Thoracic aorta (tissue), 2 donors: Measurements from ENCODE around the gene FOLR1. TPM values are rescaled to one million over a fixed set of nuclear protein-coding genes. Genes with fewer than 3 reads are reported as not detected.
"Not testable (repeated sequence)": the region's sequence is repeated elsewhere in the genome, so short reads cannot be mapped to it uniquely, and the experiment has no call there.

Experiments
- ATAC-seq: fragments of 150-250 bp; one replicate; pipeline ENCODE4 v1.8.0; 2017; ENCODE audit warnings: low read depth; ENCODE audit not compliant: insufficient number of reproducible peaks, low FRiP score
- DNase-seq: peaks from one replicate; pipeline ENCODE4 v3.0.0-alpha.2; 2020; ENCODE audit warnings: low spot score
- H3K27ac ChIP-seq, 2 donors: fragments of 200-600 bp; sonication (generic); 1 replicate in 1 of 2; 2 replicates in 1 of 2; pipeline ENCODE4 v1.5.1; 2016; ENCODE audit warnings: mild to moderate bottlenecking in 2 of 2, moderate library complexity in 2 of 2
- H3K27me3 ChIP-seq: fragments of 200-600 bp; sonication (generic); replicated peaks from 2 replicates; pipeline ENCODE4 v1.6.0; 2016; ENCODE audit warnings: mild to moderate bottlenecking; ENCODE audit not compliant: insufficient read depth
- H3K36me3 ChIP-seq: fragments of 200-600 bp; sonication (generic); one replicate; pipeline ENCODE4 v1.5.1; 2016
- H3K4me1 ChIP-seq, 2 donors: fragments of 200-600 bp; sonication (generic); 1 replicate in 1 of 2; 2 replicates in 1 of 2; pipeline versions ENCODE4 v1.5.1 to v1.6.0; 2016; ENCODE audit warnings: low read depth in 2 of 2, mild to moderate bottlenecking in 1 of 2; ENCODE audit not compliant: control insufficient read depth in 1 of 2
- H3K4me3 ChIP-seq: fragments of 200-600 bp; sonication (generic); 2 replicates; pipeline ENCODE4 v1.5.1; 2016; ENCODE audit warnings: mild to moderate bottlenecking
- H3K9me3 ChIP-seq: fragments of 200-600 bp; sonication (generic); 2 replicates; pipeline ENCODE4 v1.5.1; 2016
- CTCF ChIP-seq: fragments of 200-600 bp; sonication (generic); IDR thresholded peaks from one replicate; pipeline ENCODE4 v1.5.1; 2019; ENCODE audit warnings: antibody characterized with exemption
- total RNA-seq, 2 donors: library from RNA; depleted of rRNA; stranded (reverse); fragments of >200 nt; gene quantifications; one replicate each; pipeline versions ENCODE4 v1.1.0 to v1.2.3, GENCODE V29; 2016

The FOLR1 gene
- total RNA-seq, 2 donors from 2014 or later, result not detected

- ATAC-seq, H3K4me3 ChIP-seq, H3K27ac ChIP-seq, H3K4me1 ChIP-seq, DNase-seq, H3K27me3 ChIP-seq, H3K9me3 ChIP-seq, H3K36me3 ChIP-seq: not testable (repeated sequence)
Observed at GRCh38 chr11:72172043-72172442, 19.9 kb upstream of the FOLR1 start.

- TF ChIP-seq CTCF, result no peak
- no peaks in the 10 kb centered on the region for H3K36me3 ChIP-seq
- no peaks in the 10 kb centered on the region for H3K9me3 ChIP-seq
- no peak for DNase-seq
- H3K27ac ChIP-seq, result no peak overlapping the region
- H3K27me3 ChIP-seq, result no peaks in the 10 kb centered on the region
- no peaks in the 10 kb centered on the region for H3K4me1 ChIP-seq
- no peak for ATAC-seq
- no peak overlapping the region for H3K4me3 ChIP-seq
Observed at GRCh38 chr11:72173291-72173690, 18.6 kb upstream of the FOLR1 start.

DNA sequence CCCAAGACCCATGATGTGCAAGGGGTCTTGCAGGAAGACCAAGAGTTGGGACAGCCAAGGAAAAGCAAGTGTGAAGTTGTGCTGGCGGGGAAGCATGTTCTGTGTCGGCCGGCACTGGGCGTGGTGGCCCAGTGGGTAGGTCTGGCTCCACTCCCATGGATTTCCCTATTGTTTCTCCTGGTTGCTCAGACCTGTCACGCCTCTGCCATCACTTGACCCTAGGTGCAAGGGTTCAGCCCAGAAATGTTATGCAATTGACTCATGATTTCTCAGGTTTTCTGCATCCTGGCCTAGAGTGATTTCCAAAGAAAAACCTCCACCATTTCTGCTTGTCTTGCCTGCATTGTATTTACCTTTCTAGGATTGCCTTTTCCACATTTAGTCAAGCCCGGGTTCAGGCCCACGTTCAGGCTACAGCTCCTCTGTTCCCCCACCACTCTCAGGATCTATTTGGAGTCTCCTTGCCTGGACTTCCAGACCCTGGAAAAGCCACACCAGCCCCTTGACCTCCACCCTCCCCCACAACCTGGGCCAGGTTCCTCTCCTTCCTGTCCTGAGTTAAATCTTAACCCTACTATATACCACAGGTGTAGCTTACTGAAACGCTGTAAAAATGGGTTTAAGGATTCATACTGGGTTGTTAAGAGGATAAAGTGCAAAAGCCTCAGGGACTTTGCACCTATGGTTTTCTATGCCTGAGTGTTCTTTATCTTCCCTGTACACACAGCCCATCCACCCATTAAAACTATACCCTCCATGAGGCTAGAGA, 17.5 kb upstream of the FOLR1 start:
- H3K4me1 ChIP-seq, result no peaks in the 10 kb centered on the region
- no peaks in the 10 kb centered on the region for H3K9me3 ChIP-seq
- H3K4me3 ChIP-seq, result no peak overlapping the region
- no peak overlapping the region for H3K27ac ChIP-seq
- DNase-seq (no peak), ATAC-seq (no peak)
- H3K27me3 ChIP-seq, result no peaks in the 10 kb centered on the region
- H3K36me3 ChIP-seq, result no peaks in the 10 kb centered on the region
- no peak for TF ChIP-seq CTCF

GRCh38 chr11:72177656-72178055, 14.3 kb upstream of the FOLR1 start:
- no peaks in the 10 kb centered on the region for H3K4me1 ChIP-seq
- H3K36me3 ChIP-seq, result no peaks in the 10 kb centered on the region
- DNase-seq, result no peak
- H3K9me3 ChIP-seq, result no peaks in the 10 kb centered on the region
- ATAC-seq, result no peak
- no peak overlapping the region for H3K27ac ChIP-seq
- H3K4me3 ChIP-seq, result no peak overlapping the region
- no peak for TF ChIP-seq CTCF
- H3K27me3 ChIP-seq, result no peaks in the 10 kb centered on the region

- Histone ChIP-seq H3K27me3 (no peaks in the 10 kb centered on the region), H3K27ac (no peak overlapping the region), H3K4me3 (no peak overlapping the region), H3K4me1 (no peaks in the 10 kb centered on the region), H3K36me3 (no peaks in the 10 kb centered on the region), H3K9me3 (no peaks in the 10 kb centered on the region)
- no peak for TF ChIP-seq CTCF
- DNase-seq (no peak), ATAC-seq (no peak)
Observed at GRCh38 chr11:72179049-72179803, 12.7 kb upstream of the FOLR1 start.
